Measurements from ENCODE around the gene SEC24D. TPM values are rescaled to one million over a fixed set of nuclear protein-coding genes. Genes with fewer than 3 reads are reported as not detected.

The SEC24D gene
- total and polyA plus RNA-seq, 2 of the 8 experiments (the other 6 are each of a cell fraction or from before 2014, with no cell fraction given): 28.9 to 91.6 TPM

DNA sequence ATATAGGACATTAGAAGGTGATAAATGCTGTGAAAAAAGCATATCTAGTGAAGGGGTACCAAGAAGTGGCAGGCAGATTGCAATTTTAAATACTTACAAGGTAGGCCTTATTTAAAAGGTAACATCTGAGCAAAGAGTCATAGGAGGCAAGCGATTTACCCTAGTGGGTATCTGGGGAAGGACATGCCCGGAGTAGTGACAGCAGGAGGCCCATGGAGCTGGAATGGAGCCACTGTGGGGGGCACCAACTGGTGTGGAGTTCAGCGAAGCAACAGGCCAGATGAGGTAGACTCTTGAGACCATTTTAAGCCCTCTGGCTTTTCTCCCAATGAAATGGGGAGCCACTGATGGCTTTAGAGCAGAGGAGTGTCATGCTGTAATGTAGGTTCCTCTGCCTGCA lies 37.3 kb downstream of the SEC24D start:
- H4K91ac ChIP-seq (replicated peaks; ENCODE audit: insufficient read length, low read length): no peak overlapping the region
- peaks cover 0 to 5% (median 1%) of the 10 kb centered on the region in 4 experiments; a peak in 3 of 7 replicates for H3K4me1 ChIP-seq (replicated peaks in 1 of 4; ENCODE audit: control insufficient read depth in 3 of 4, insufficient read depth in 4 of 4, low read length in 3 of 4)
- no peak overlapping the region for H3K4ac ChIP-seq (replicated peaks; ENCODE audit: insufficient read length, low read depth, low read length)
- no peak overlapping the region for H2BK20ac ChIP-seq (ENCODE audit: low read length)
- no peak overlapping the region for H4K5ac ChIP-seq (ENCODE audit: insufficient read length, low read depth, low read length)
- no peak overlapping the region for H2BK5ac ChIP-seq (ENCODE audit: low read depth, low read length)
- no peaks in the 10 kb centered on the region for H4K20me1 ChIP-seq (replicated peaks in 1 of 2; ENCODE audit: control insufficient read depth in 1 of 2, insufficient read depth in 2 of 2, low read length in 2 of 2)
- H3K9ac ChIP-seq (replicated peaks in 1 of 4; ENCODE audit: extremely low read depth in 1 of 4, low read depth in 3 of 4, low read length in 3 of 4): no peak overlapping the region
- no peak overlapping the region for H4K8ac ChIP-seq (ENCODE audit: extremely low read depth, insufficient read depth, low read length)
- H2BK12ac ChIP-seq (ENCODE audit: low read depth, low read length): no peak overlapping the region
- no peaks in the 10 kb centered on the region for H3K27me3 ChIP-seq (replicated peaks in 1 of 4; ENCODE audit: control insufficient read depth in 3 of 4, extremely low read depth in 1 of 4, insufficient read depth in 3 of 4, low read length in 3 of 4)
- no peak overlapping the region for H3K4me3 ChIP-seq (ENCODE audit: extremely low read depth in 1 of 4, insufficient read depth in 2 of 4, low read depth in 3 of 4, low read length in 4 of 4)
- TF ChIP-seq TEAD4 (IDR thresholded peaks at IDR 0.05; ENCODE audit: low read depth, low read length) (no peak), RAD21 (IDR thresholded peaks at IDR 0.05 in 1 of 2, conservative IDR thresholded peaks at IDR 0.05 in 1 of 2; ENCODE audit: low read depth in 2 of 2, low read length in 2 of 2) (peak in 1 of 2 experiments; percentile 20; a peak in 1 of 4 replicates), CTCF (IDR thresholded peaks at IDR 0.05; ENCODE audit: control extremely low read depth in 1 of 3, insufficient read depth in 1 of 3, low read depth in 1 of 3, low read length in 3 of 3) (peak in 2 of 3 experiments; percentile 16 to 49; a peak in 2 of 4 replicates)
- no peak overlapping the region for H3K27ac ChIP-seq (ENCODE audit: low read depth, low read length)
- no peaks in the 10 kb centered on the region for H3K23me2 ChIP-seq (ENCODE audit: low read depth, low read length)
- ChIA-PET CTCF (ENCODE audit: partially characterized antibody) (interaction anchor here (0.6 to 2.6 kb wide), 11 partner anchors 9 to 443 kb away, joined by 3 to 7 read pairs (median 4); partner anchors contain the start of gene SYNPO2), POLR2A (ENCODE audit: partially characterized antibody) (interaction anchor here (1.3 kb wide), 1 partner anchor 38 kb away, joined by 3 read pairs; no protein-coding TSS in a partner anchor)
- H2AFZ ChIP-seq (ENCODE audit: low read length): no peak overlapping the region
- H3K36me3 ChIP-seq (ENCODE audit: control insufficient read depth in 2 of 4, insufficient read depth in 4 of 4, low read length in 3 of 4): peaks cover 12 to 59% (median 39%) of the 10 kb centered on the region in 4 experiments
- H2BK120ac ChIP-seq (replicated peaks; ENCODE audit: low read depth, low read length): no peak overlapping the region
- FAIRE-seq (peak; percentile 39), DNase-seq (ENCODE audit: low read depth in 1 of 2, low spot score in 2 of 2) (peak in 1 of 2 experiments; percentile 61)
- H3K18ac ChIP-seq (ENCODE audit: extremely low read depth, low read length): no peak overlapping the region
- no peaks in the 10 kb centered on the region for H3K9me3 ChIP-seq (ENCODE audit: insufficient read depth in 2 of 2, low read depth in 1 of 2, low read length in 1 of 2)
- H3K56ac ChIP-seq (replicated peaks; ENCODE audit: insufficient read length, low read depth, low read length): no peak overlapping the region
- no peaks in the 10 kb centered on the region for H3K79me1 ChIP-seq (ENCODE audit: low read depth, low read length)
- H3K14ac ChIP-seq (ENCODE audit: insufficient read length): no peak overlapping the region
- WGBS, 2 experiments (ENCODE audit: extremely low coverage in 1 of 2, insufficient coverage in 1 of 2, insufficient read length in 1 of 2, insufficient replicate concordance in 2 of 2, low coverage in 1 of 2, low lambda C conversion rate in 2 of 2, missing lambda C conversion rate in 1 of 2): 91% methylated on average over 3 of the region's 3 CpGs; no CpG with 5 or more reads in 1 of the 2 experiments
- H2AK5ac ChIP-seq (ENCODE audit: low read depth, low read length): no peak overlapping the region
- no peak overlapping the region for H2BK15ac ChIP-seq (ENCODE audit: low read length)
- H3K4me2 ChIP-seq (ENCODE audit: insufficient read depth in 1 of 2, low read depth in 2 of 2, low read length in 2 of 2): no peak overlapping the region
- no peak overlapping the region for H3K23ac ChIP-seq (ENCODE audit: insufficient read length)
- H3K79me2 ChIP-seq (ENCODE audit: control insufficient read depth in 1 of 2, insufficient read depth in 2 of 2, low read length in 2 of 2): no peaks in the 10 kb centered on the region
